Naive B cell (primary cell): Measurements from ENCODE around the gene ZBTB20. TPM values are rescaled to one million over a fixed set of nuclear protein-coding genes. Genes with fewer than 3 reads are reported as not detected.

Experiments used
- ATAC-seq, 2 donors: fragments of 150-1000 bp; cut with Tn5 transposase; 2 replicates each; pipeline ENCODE4 v1.10.0; 2021; ENCODE audit warnings: low read depth in 2 of 2, mild to moderate bottlenecking in 2 of 2, moderate library complexity in 2 of 2
- DNase-seq: peaks from one replicate; pipeline ENCODE4 v3.0.0; 2022
- H3K27ac Mint-ChIP-seq, 6 donors: one replicate each; pipeline ENCODE4 v1.8.0; 2020 to 2022; ENCODE audit warnings: mild to moderate bottlenecking in 6 of 6, mixed read lengths in 6 of 6, moderate library complexity in 5 of 6, inconsistent platforms in 2 of 6
- H3K27me3 Mint-ChIP-seq, 3 donors: one replicate each; pipeline ENCODE4 v1.8.0; 2021 to 2022; ENCODE audit warnings: mixed read lengths in 3 of 3, mild to moderate bottlenecking in 1 of 3
- H3K36me3 Mint-ChIP-seq, 2 donors: one replicate each; pipeline ENCODE4 v1.8.0; 2020 to 2022; ENCODE audit warnings: mixed read lengths in 2 of 2, inconsistent platforms in 1 of 2, mild to moderate bottlenecking in 1 of 2
- H3K4me1 Mint-ChIP-seq, 3 donors: one replicate each; pipeline ENCODE4 v1.8.0; 2020 to 2022; ENCODE audit warnings: mixed read lengths in 3 of 3, inconsistent platforms in 1 of 3, mild to moderate bottlenecking in 1 of 3, moderate library complexity in 1 of 3
- H3K4me3 Mint-ChIP-seq, 8 donors: one replicate each; pipeline ENCODE4 v1.8.0; 2020 to 2022; ENCODE audit warnings: mild to moderate bottlenecking in 8 of 8, mixed read lengths in 8 of 8, moderate library complexity in 8 of 8, inconsistent platforms in 2 of 8
- H3K9me3 Mint-ChIP-seq, 7 donors: one replicate each; pipeline ENCODE4 v1.8.0; 2020 to 2022; ENCODE audit warnings: mixed read lengths in 7 of 7, mild to moderate bottlenecking in 5 of 7, inconsistent platforms in 2 of 7, moderate library complexity in 1 of 7
- polyA plus RNA-seq, 6 donors: library from polyadenylated mRNA; unstranded; fragments of 300-500 nt; fragmentation: Illumina TruSeq; gene quantifications; one replicate each; pipeline ENCODE4 v1.2.3, GENCODE V29; 2021; ENCODE audit warnings: low read depth in 6 of 6

Gene ZBTB20
- polyA plus RNA-seq, 6 donors from 2014 or later, result 20.4 to 38.5 (median 34.6) TPM

- Mint-ChIP-seq H3K4me3 (no peak overlapping the region), H3K27me3 (peaks cover 0 to 12% (median 0%) of the 10 kb centered on the region in 3 donors), H3K36me3 (peaks cover 9 to 11% of the 10 kb centered on the region in 2 donors), H3K9me3 (no peaks in the 10 kb centered on the region), H3K27ac (peak overlapping the region in 1 of 6 donors; percentile 4), H3K4me1 (peaks cover 23 to 26% (median 24%) of the 10 kb centered on the region in 3 donors)
- DNase-seq (no peak), ATAC-seq (no peak)
Measured at GRCh38 chr3:114310695-114311094, 836.4 kb downstream of the ZBTB20 start.

DNA sequence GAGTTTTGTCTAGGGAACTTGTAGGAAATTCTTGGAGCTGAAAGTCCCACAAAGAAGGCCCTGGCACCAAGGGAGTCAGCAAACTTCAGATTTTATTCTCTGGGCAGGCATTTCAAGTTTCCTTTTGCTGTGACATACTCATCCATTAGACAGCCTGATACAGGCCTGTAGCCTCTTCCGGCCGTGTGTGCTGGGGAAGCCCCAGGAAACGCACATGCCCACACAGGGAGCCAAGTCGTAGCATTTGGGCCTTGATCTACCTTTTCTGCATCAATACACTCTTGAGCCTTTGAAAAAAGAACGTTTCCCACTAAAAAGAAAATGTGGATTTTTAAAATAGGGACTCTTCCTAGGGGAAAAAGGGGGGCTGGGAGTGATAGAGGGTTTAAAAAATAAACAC is 838.3 kb downstream of the ZBTB20 start:
- peak; percentile 20 for DNase-seq
- peaks cover 7 to 9% of the 10 kb centered on the region in 2 donors for H3K36me3 Mint-ChIP-seq
- H3K4me3 Mint-ChIP-seq, result peak overlapping the region in 7 of 8 donors; percentile 9 to 57 (median 41)
- H3K4me1 Mint-ChIP-seq, result peaks cover 23 to 26% (median 24%) of the 10 kb centered on the region in 3 donors
- peak; percentile 85 to 92 for ATAC-seq
- H3K27ac Mint-ChIP-seq, result peak overlapping the region; percentile 4 to 94 (median 88)
- peaks cover 0 to 17% (median 0%) of the 10 kb centered on the region in 3 donors for H3K27me3 Mint-ChIP-seq
- H3K9me3 Mint-ChIP-seq, result no peaks in the 10 kb centered on the region

- ATAC-seq (peak in 1 of 2 donors; percentile 3), DNase-seq (no peak)
- Mint-ChIP-seq H3K27me3 (peaks cover 0 to 17% (median 0%) of the 10 kb centered on the region in 3 donors), H3K4me3 (peak overlapping the region in 5 of 8 donors; percentile 12 to 57 (median 41)), H3K36me3 (peaks cover 7 to 9% of the 10 kb centered on the region in 2 donors), H3K9me3 (no peaks in the 10 kb centered on the region), H3K4me1 (peaks cover 19 to 26% (median 24%) of the 10 kb centered on the region in 3 donors), H3K27ac (peak overlapping the region; percentile 4 to 94 (median 88))
Measured at GRCh38 chr3:114308377-114308776, 838.7 kb downstream of the ZBTB20 start.

DNA sequence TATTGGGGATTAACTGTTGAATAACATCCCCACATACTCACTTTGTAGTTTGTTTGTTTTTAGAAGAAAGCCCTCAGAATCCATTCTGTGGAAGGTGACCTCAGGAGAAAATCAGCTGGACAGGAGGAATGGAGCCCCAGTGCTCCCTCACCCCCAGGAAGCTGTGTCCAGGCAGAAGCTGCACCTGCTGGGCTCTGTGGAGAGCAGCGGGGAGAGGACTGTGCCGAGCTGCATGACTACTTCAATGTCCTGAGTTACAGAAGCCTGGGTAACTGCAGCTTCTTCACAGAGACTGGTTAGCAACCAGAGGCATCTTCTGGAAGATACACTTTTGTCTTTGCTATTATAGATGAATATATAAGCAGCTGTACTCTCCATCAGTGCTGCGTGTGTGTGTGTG is 839.3 kb downstream of the ZBTB20 start:
- peak overlapping the region; percentile 1 to 94 (median 87) for H3K27ac Mint-ChIP-seq
- H3K4me3 Mint-ChIP-seq, result peak overlapping the region in 4 of 8 donors; percentile 6 to 41 (median 34)
- H3K9me3 Mint-ChIP-seq, result no peaks in the 10 kb centered on the region
- DNase-seq (no peak), ATAC-seq (no peak)
- peaks cover 0 to 17% (median 0%) of the 10 kb centered on the region in 3 donors for H3K27me3 Mint-ChIP-seq
- H3K36me3 Mint-ChIP-seq, result peaks cover 7 to 9% of the 10 kb centered on the region in 2 donors
- peaks cover 19 to 26% (median 24%) of the 10 kb centered on the region in 3 donors for H3K4me1 Mint-ChIP-seq

DNA sequence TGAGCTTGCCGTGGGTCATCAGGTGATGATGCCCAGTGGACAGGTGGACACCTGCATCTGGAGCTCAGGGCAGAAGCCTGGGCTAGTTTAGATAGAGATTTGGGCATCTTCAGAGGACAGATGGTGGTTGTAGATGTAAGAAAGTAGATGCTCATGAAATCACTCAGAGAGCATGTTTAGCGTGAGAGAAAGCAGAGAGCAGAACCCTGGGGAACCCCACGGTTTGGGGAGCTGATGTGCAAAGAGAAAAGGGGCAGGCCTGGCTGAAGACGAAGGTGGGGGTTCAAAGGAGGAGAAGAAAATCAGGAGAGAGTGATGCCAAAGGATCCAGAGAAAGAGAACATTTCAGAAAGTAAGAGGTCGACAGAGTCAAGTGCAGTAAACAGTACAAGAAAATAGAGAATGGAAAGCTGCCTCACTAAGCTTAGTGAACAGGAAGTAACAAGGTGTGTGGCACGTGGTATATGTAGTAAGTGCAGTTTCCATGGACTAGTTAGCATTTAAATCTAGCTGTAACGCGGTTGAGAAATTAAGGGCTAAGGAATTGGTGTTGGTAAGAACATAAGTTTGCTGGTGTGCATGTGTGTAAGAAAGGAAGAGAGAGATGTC is 839.8 kb downstream of the ZBTB20 start:
- Mint-ChIP-seq H3K27me3 (peaks cover 0 to 17% (median 0%) of the 10 kb centered on the region in 3 donors), H3K27ac (peak overlapping the region; percentile 54 to 92 (median 87)), H3K9me3 (no peaks in the 10 kb centered on the region), H3K4me3 (peak overlapping the region in 7 of 8 donors; percentile 18 to 41 (median 34)), H3K36me3 (peaks cover 7 to 9% of the 10 kb centered on the region in 2 donors), H3K4me1 (peaks cover 19 to 26% (median 24%) of the 10 kb centered on the region in 3 donors)
- ATAC-seq, result peak; percentile 65 to 67
- no peak for DNase-seq

GRCh38 chr3:114299941-114300624 is 847.0 kb downstream of the ZBTB20 start:
- H3K9me3 Mint-ChIP-seq, result peaks cover 0 to 2% (median 0%) of the 10 kb centered on the region in 7 donors
- peaks cover 14 to 26% (median 22%) of the 10 kb centered on the region in 3 donors for H3K4me1 Mint-ChIP-seq
- H3K4me3 Mint-ChIP-seq, result peak overlapping the region in 2 of 8 donors; percentile 16 to 68
- peak; percentile 52 to 58 for ATAC-seq
- no peaks in the 10 kb centered on the region for H3K36me3 Mint-ChIP-seq
- H3K27me3 Mint-ChIP-seq, result peaks cover 0 to 7% (median 0%) of the 10 kb centered on the region in 3 donors
- DNase-seq, result no peak
- peak overlapping the region in 3 of 6 donors; percentile 31 to 45 (median 39) for H3K27ac Mint-ChIP-seq

GRCh38 chr3:114299421-114299820 is 847.7 kb downstream of the ZBTB20 start:
- Mint-ChIP-seq H3K9me3 (peaks cover 0 to 2% (median 0%) of the 10 kb centered on the region in 7 donors), H3K4me1 (peaks cover 14 to 28% (median 22%) of the 10 kb centered on the region in 3 donors), H3K4me3 (no peak overlapping the region), H3K36me3 (no peaks in the 10 kb centered on the region), H3K27me3 (peaks cover 0 to 7% (median 0%) of the 10 kb centered on the region in 3 donors), H3K27ac (peak overlapping the region in 2 of 6 donors; percentile 51 to 67)
- DNase-seq (no peak), ATAC-seq (peak; percentile 65 to 68)

DNA sequence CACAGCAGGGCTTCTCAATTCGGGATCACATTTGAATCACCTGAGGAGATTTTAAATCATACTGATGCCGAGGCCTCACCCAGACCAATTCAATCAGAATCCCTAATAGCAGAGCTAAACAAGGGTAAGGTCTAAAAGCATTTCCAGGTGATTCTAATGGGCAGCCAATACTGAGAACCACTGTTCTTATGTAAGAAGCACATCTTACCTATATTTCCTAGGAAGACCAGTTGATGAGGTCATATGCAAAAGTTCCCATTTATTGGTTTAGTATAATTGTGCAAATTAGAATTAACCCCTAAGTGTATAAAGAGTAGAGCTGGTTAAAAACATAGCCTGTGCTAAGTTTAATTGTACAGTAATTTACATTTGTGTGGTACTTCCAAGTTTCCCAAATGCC is 851.1 kb downstream of the ZBTB20 start:
- H3K4me3 Mint-ChIP-seq, result no peak overlapping the region
- H3K4me1 Mint-ChIP-seq, result peaks cover 16 to 35% (median 24%) of the 10 kb centered on the region in 3 donors

DNA sequence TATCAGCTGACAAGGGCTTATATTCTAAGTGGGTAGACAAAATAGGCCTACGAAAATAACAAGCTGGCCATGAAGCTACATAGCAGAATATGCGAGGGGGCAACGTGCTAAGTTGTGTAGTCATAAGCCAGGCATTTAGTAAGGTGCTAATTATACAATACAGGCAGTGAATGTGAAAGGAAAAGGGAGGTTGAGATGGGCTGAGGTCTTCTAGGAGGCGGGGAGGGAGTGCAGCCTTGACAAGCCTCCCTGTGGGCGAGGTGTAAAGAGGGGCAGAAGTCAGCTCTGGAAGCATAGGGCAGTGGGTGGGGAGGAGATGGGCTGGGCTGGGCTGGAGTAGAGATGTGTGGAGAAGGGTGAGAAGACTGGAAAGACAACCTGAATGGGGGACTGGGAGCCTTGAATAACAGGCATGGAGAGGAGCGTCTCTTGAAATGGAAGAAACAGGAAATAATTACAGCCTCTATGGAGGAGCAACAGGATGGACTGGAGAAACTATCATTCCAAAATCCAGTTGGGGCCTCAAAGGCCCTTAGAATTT is 852.1 kb downstream of the ZBTB20 start:
- H3K4me1 Mint-ChIP-seq, result peaks cover 14 to 29% (median 20%) of the 10 kb centered on the region in 3 donors
- peak overlapping the region in 2 of 6 donors; percentile 43 to 69 for H3K27ac Mint-ChIP-seq
- ATAC-seq, result no peak
- no peaks in the 10 kb centered on the region for H3K9me3 Mint-ChIP-seq
- H3K27me3 Mint-ChIP-seq, result peaks cover 0 to 7% (median 0%) of the 10 kb centered on the region in 3 donors
- no peaks in the 10 kb centered on the region for H3K36me3 Mint-ChIP-seq
- H3K4me3 Mint-ChIP-seq, result no peak overlapping the region
- no peak for DNase-seq

More for the DNA sequence above, 851.1 kb downstream of the ZBTB20 start:
- Mint-ChIP-seq H3K9me3 (no peaks in the 10 kb centered on the region), H3K27me3 (peaks cover 0 to 7% (median 0%) of the 10 kb centered on the region in 3 donors), H3K36me3 (no peaks in the 10 kb centered on the region), H3K27ac (no peak overlapping the region)
- ATAC-seq (no peak), DNase-seq (no peak)

DNA sequence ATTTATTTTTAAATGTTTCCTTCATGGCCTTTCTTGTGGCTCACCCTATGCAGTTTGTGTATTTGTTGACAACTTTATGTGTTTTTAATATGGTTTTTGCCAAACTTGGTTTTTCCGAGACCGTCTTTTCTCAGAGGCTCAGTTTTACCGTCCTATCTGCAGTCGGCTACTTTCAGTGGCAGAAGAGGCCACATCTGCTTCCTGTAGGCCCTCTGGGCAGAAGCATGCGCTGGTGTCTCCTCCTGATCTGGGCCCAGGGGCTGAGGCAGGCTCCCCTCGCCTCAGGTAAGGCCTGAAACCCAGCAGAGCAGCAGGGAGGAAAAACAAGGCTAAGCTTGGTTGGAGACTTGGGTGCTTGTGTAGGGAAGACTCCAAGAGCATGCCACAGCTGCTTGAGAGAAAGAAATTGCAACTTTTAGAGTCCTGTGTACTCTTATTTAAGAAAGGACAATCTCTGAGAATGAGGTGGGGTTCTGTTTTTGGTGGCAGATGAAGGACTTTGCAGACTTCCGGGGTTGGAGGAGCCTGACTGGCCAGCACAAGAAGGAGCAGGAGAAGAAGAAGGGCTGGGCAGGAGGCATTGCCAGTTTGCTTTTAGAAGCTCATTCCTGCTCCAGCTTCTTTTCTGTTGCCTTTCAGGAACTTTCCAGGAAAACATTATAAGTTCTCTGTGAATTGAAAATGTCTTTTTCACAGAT is 853.1 kb downstream of the ZBTB20 start, which contains the start of gene TIGIT:
Gene TIGIT (plus strand): TSS at position 191 of the 698 bp plus-strand sequence. CDS start 34 bp downstream, at position 225.
- peak within 1 kb of the TSS in 5 of 6 donors; percentile 5 to 95 (median 69) for H3K27ac Mint-ChIP-seq
- no peaks in the 10 kb centered on the region for H3K36me3 Mint-ChIP-seq
- ATAC-seq (no peak), DNase-seq (no peak)
- peaks cover 9 to 21% (median 12%) of the 10 kb centered on the region in 3 donors for H3K4me1 Mint-ChIP-seq
- H3K9me3 Mint-ChIP-seq, result no peaks in the 10 kb centered on the region
- peaks cover 0 to 7% (median 0%) of the 10 kb centered on the region in 3 donors for H3K27me3 Mint-ChIP-seq
- no peak within 1 kb of the TSS for H3K4me3 Mint-ChIP-seq

DNA sequence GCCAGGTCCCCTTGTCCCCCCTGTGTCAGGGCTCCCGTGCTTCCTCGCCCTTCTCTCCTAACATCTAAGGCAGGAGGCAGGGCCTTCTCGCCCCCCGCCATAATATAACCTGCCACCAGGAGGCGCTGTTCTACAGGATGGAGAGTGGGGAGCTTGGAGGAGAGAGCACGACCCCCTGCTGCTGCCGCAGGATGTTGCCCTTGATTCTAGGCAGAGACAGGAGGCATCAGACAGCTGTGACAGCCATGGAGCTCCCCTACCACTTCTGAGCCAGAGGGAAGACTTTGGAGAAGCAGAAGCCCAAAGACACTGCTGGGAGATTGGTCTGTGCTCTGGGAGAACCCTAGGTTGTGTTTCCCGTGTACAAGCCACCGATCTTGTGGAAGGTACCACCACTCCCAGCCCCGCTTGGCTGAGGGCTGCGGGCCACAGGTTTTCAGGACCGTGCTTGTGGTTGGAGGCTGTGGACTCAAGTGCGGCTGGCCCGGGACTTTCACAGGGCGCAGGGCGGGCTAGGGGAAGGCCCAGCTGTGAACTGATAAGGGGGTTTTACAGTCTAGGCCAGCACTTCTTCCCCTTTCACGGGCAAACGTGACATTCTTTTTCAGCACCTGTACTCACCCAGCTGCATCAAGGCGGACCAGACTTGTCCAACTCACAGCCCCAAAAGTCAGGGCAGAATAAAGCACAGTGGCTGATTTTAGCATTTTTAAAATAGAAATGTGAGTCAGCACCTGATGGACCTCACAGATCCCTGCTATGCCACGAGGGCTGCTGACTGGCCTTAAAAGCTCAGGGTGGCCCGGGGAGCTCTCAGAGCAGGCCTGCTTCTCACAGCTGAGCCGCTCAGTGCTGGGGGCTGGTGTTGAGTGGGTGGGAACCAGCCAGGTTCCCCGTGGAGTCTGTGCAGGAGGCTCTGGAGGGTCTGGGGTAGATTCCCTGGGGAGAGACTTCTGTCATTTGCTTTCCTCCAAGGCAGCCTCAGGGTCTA is 855.9 kb downstream of the ZBTB20 start:
- H3K4me3 Mint-ChIP-seq, result peak overlapping the region; percentile 19 to 86 (median 75)

DNA sequence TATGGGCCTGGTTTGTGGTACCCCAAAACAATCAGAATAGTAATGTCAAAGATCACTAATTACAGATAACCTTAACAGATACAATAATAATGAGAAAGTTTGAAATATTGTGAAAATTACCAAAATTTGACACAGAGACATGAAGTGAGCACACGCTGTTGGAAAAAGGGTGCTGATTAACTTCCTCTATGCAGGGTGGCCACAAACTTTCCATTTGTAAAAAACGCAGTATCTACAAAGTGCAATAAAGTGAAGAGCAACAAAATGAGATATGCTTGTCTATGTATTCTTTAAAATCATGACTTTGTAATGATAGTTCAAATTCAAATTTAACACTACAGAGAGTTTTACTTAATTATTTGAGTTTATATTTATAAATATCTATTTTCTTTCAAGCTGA is 860.8 kb downstream of the ZBTB20 start:
- no peaks in the 10 kb centered on the region for H3K36me3 Mint-ChIP-seq
- peaks cover 0 to 5% (median 0%) of the 10 kb centered on the region in 7 donors for H3K9me3 Mint-ChIP-seq
- H3K27me3 Mint-ChIP-seq, result no peaks in the 10 kb centered on the region
- peaks cover 5 to 7% (median 7%) of the 10 kb centered on the region in 3 donors for H3K4me1 Mint-ChIP-seq
- peak overlapping the region in 1 of 8 donors; percentile 1 for H3K4me3 Mint-ChIP-seq
- H3K27ac Mint-ChIP-seq, result peak overlapping the region in 2 of 6 donors; percentile 8 to 51
- DNase-seq, result no peak
- no peak for ATAC-seq

More for the DNA sequence above, 855.9 kb downstream of the ZBTB20 start:
- H3K4me1 Mint-ChIP-seq, result peaks cover 9 to 21% (median 12%) of the 10 kb centered on the region in 3 donors
- ATAC-seq (peak; percentile 90), DNase-seq (peak; percentile 86)
- H3K27ac Mint-ChIP-seq, result peak overlapping the region; percentile 95 to 98 (median 98)
- H3K27me3 Mint-ChIP-seq, result no peaks in the 10 kb centered on the region
- no peaks in the 10 kb centered on the region for H3K36me3 Mint-ChIP-seq
- no peaks in the 10 kb centered on the region for H3K9me3 Mint-ChIP-seq
